Measurements from ENCODE around the gene TAF11L12. TPM values are rescaled to one million over a fixed set of nuclear protein-coding genes. Genes with fewer than 3 reads are reported as not detected.
"Not testable (repeated sequence)": the region's sequence is repeated elsewhere in the genome, so short reads cannot be mapped to it uniquely, and the experiment has no call there.

TAF11L12 gene
- total RNA-seq = not detected

GRCh38 chr5:17610092-17610491 lies at the start of gene TAF11L12:
Gene TAF11L12 (plus strand): TSS chr5:17610392.
- H3K4me1 ChIP-seq; ATAC-seq (ENCODE audit: low FRiP score in 2 of 2); H3K27ac ChIP-seq; H3K27me3 ChIP-seq; H3K36me3 ChIP-seq; H3K4me3 ChIP-seq; DNase-seq; H3K9me3 ChIP-seq: not testable (repeated sequence)
- 81 to 83% methylated on average over 2 of the region's 2 CpGs for WGBS, 2 donors

- not testable (repeated sequence) for H3K4me3 ChIP-seq; H3K9me3 ChIP-seq; DNase-seq; H3K27me3 ChIP-seq; H3K27ac ChIP-seq; ATAC-seq (ENCODE audit: low FRiP score in 2 of 2); H3K36me3 ChIP-seq; H3K4me1 ChIP-seq
- WGBS, 2 donors = no CpG with 5 or more reads among the region's 16 CpGs
These were observed 24.5 kb upstream of the TAF11L12 start, which contains the start of gene TAF11L7 for GRCh38 chr5:17585658-17586057. Gene TAF11L7 (minus strand): TSS chr5:17585758.

DNA sequence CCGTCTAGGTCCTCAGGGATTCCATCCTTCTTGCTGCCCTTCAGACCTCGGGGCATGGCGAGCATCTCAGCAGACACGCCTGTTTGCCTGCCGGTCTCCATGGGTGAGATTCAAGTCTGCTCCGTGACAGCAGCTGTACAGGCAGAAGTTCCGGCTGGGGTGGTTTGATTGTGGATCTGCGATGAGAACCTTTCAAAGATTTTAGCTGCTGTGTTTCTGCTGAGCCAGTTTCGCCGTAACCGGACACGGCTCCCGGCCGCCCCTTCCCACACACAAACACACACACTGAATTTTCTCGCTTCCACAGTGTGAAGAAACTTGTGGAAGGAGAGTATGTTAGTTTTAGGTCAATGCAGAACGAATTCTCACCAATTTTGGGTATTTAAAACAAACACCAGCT lies 19.3 kb upstream of the TAF11L12 start, which contains the start of gene TAF11L8:
Gene TAF11L8, minus strand, starts transcription at position 101 of the 400 bp plus-strand sequence.
- not testable (repeated sequence) for H3K27ac ChIP-seq; H3K4me1 ChIP-seq; H3K4me3 ChIP-seq; ATAC-seq (ENCODE audit: low FRiP score in 2 of 2); H3K27me3 ChIP-seq; DNase-seq; H3K9me3 ChIP-seq; H3K36me3 ChIP-seq
- WGBS, 2 donors = no CpG with 5 or more reads among the region's 16 CpGs

GRCh38 chr5:17594255-17594654 lies 15.9 kb upstream of the TAF11L12 start, which contains the start of gene TAF11L9:
Gene TAF11L9 (minus strand): TSS chr5:17594394.
- DNase-seq = peak in 1 of 2 donors; percentile 22
- H3K9me3 ChIP-seq; H3K4me1 ChIP-seq; H3K27ac ChIP-seq; ATAC-seq (ENCODE audit: low FRiP score in 2 of 2); H3K36me3 ChIP-seq; H3K4me3 ChIP-seq; H3K27me3 ChIP-seq: not testable (repeated sequence)
- WGBS, 2 donors = 91 to 94% methylated on average over 12 to 13 of the region's 15 CpGs

GRCh38 chr5:17597728-17598127 lies 12.5 kb upstream of the TAF11L12 start, which contains the start of gene TAF11L10:
Gene TAF11L10 (minus strand): TSS chr5:17597828.
- not testable (repeated sequence) for DNase-seq; H3K36me3 ChIP-seq; H3K4me3 ChIP-seq; H3K27ac ChIP-seq; ATAC-seq (ENCODE audit: low FRiP score in 2 of 2); H3K27me3 ChIP-seq; H3K9me3 ChIP-seq; H3K4me1 ChIP-seq
- no CpG with 5 or more reads among the region's 15 CpGs for WGBS, 2 donors

DNA sequence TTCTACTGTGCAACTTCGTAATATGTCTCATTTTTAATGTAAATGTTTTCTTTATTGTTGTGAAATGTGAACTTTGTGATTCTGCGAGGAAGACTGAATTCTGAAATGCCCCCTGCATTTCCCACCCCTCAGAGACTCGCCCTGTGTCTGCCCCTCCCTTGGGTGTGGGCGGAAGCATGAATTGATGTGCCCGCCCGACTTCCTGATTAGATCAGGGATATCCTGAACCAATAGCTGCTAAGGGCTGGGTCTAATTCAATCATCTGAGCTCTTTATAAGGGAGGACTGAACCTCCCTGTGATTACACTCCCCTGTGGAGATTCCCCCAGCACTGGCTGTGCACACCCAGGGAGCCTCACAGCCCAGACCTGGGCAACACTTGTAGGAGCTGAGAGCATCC lies 6.3 kb upstream of the TAF11L12 start, which contains the start of gene TAF11L11:
Gene TAF11L11, plus strand, starts transcription at position 304 of the 400 bp plus-strand sequence.
- H3K4me3 ChIP-seq; H3K36me3 ChIP-seq; H3K27me3 ChIP-seq; H3K4me1 ChIP-seq; ATAC-seq (ENCODE audit: low FRiP score in 2 of 2); DNase-seq; H3K27ac ChIP-seq; H3K9me3 ChIP-seq: not testable (repeated sequence)
- WGBS, 2 donors = 62 to 69% methylated on average over 6 of the region's 6 CpGs

DNA sequence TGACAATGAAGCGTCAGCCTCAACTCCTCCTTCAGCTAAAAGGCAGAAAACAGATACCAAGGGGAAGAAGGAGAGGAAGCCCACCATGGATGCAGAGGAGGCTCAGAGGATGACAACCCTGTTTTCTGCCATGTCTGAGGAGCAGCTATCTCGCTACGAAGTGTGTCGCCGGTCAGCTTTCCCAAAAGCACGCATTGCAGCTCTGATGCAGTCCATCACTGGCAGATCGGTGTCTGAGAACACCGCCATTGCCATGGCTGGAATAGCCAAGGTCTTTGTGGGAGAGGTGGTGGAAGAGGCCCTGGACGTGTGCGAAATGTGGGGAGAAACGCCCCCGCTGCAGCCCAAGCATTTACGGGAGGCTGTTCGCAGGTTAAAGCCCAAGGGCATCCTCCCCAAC lies 5.2 kb upstream of the TAF11L12 start:
- no peak for TF ChIP-seq POLR2AphosphoS5 (IDR thresholded peaks at IDR 0.05)
- TF ChIP-seq EP300 (IDR thresholded peaks at IDR 0.05) = no peak
- TF ChIP-seq, protein P1, sequence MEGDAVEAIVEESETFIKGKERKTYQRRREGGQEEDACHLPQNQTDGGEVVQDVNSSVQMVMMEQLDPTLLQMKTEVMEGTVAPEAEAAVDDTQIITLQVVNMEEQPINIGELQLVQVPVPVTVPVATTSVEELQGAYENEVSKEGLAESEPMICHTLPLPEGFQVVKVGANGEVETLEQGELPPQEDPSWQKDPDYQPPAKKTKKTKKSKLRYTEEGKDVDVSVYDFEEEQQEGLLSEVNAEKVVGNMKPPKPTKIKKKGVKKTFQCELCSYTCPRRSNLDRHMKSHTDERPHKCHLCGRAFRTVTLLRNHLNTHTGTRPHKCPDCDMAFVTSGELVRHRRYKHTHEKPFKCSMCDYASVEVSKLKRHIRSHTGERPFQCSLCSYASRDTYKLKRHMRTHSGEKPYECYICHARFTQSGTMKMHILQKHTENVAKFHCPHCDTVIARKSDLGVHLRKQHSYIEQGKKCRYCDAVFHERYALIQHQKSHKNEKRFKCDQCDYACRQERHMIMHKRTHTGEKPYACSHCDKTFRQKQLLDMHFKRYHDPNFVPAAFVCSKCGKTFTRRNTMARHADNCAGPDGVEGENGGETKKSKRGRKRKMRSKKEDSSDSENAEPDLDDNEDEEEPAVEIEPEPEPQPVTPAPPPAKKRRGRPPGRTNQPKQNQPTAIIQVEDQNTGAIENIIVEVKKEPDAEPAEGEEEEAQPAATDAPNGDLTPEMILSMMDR (IDR thresholded peaks at IDR 0.05) = no peak
- TF ChIP-seq POLR2A (IDR thresholded peaks at IDR 0.05) = no peak
- Histone ChIP-seq H3K36me3 (no peaks in the 10 kb centered on the region), H3K4me1 (no peaks in the 10 kb centered on the region), H3K4me3 (no peak overlapping the region), H3K27me3 (no peaks in the 10 kb centered on the region), H3K9me3 (no peaks in the 10 kb centered on the region), H3K27ac (no peak overlapping the region)
- DNase-seq (no peak), ATAC-seq (ENCODE audit: low FRiP score in 2 of 2) (no peak)
- 92% methylated on average over 14 of the region's 14 CpGs for WGBS, 2 donors

DNA sequence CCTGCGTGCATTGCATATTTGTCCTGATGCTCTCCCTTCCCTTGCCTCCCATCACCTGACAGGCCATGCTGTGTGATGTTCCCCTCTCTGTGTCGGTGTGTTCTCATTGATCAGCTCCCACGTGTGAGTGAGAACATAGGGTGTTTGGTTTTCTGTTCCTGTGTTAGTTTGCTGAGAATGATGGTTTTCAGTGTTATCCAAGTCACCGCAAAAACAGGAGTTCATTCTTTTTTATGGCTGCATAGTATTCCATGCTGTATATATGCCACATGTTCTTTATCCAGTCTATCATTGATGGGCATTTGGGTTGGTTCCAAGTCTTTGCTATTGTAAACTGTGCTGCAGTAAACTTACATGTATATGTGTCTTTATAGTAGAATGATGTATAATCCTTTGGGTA lies 2.7 kb upstream of the TAF11L12 start:
- not testable (repeated sequence) for H3K27ac ChIP-seq; H3K27me3 ChIP-seq; H3K4me1 ChIP-seq; DNase-seq; H3K4me3 ChIP-seq; ATAC-seq (ENCODE audit: low FRiP score in 2 of 2); H3K9me3 ChIP-seq; H3K36me3 ChIP-seq
- 82 to 96% methylated on average over 4 of the region's 4 CpGs for WGBS, 2 donors
